ENCODE results near the gene SLC25A46. TPM values are rescaled to one million over a fixed set of nuclear protein-coding genes. Genes with fewer than 3 reads are reported as not detected.

The SLC25A46 gene
- total RNA-seq, 1 experiment from 2014 or later = 121 TPM

- Histone ChIP-seq H3K79me2 (ENCODE audit: low read length) (peaks cover 42% of the 10 kb centered on the region), H4K20me1 (ENCODE audit: insufficient read depth, low read depth, low read length) (no peaks in the 10 kb centered on the region), H3K27ac (ENCODE audit: low read length) (no peak overlapping the region), H3K4me1 (ENCODE audit: low read length) (peaks cover 44% of the 10 kb centered on the region), H3K9me2 (replicated peaks; ENCODE audit: insufficient read depth, low read length) (no peaks in the 10 kb centered on the region), H3K36me3 (ENCODE audit: insufficient read depth, low read length) (peaks cover 5% of the 10 kb centered on the region; the same call in 1 of the 2 replicates), H3K4me2 (ENCODE audit: low read depth, low read length, poor library complexity, severe bottlenecking) (peak overlapping the region; percentile 99), H3K9me3 (ENCODE audit: low read length) (no peaks in the 10 kb centered on the region), H2AFZ (ENCODE audit: low read length) (peak overlapping the region; percentile 89), H3K4me3 (ENCODE audit: low read length) (peak overlapping the region; percentile 99), H3K9ac (ENCODE audit: low read length) (peak overlapping the region; percentile 98), H3K27me3 (ENCODE audit: low read length) (no peaks in the 10 kb centered on the region)
- DNase-seq = no peak
Observed at GRCh38 chr5:110738503-110738811, 350 bp upstream of the SLC25A46 start.

- DNase-seq = peak; percentile 75
- Histone ChIP-seq H3K79me2 (ENCODE audit: low read length) (peaks cover 23% of the 10 kb centered on the region), H3K9me3 (ENCODE audit: low read length) (no peaks in the 10 kb centered on the region), H3K9me2 (replicated peaks; ENCODE audit: insufficient read depth, low read length) (no peaks in the 10 kb centered on the region), H3K27me3 (ENCODE audit: low read length) (no peaks in the 10 kb centered on the region), H3K4me1 (ENCODE audit: low read length) (peaks cover 29% of the 10 kb centered on the region), H3K4me3 (ENCODE audit: low read length) (peak overlapping the region; percentile 19; the same call in 1 of the 2 replicates), H3K36me3 (ENCODE audit: insufficient read depth, low read length) (peaks cover 36% of the 10 kb centered on the region; the same call in 1 of the 2 replicates), H4K20me1 (ENCODE audit: insufficient read depth, low read depth, low read length) (no peaks in the 10 kb centered on the region), H3K9ac (ENCODE audit: low read length) (peak overlapping the region; percentile 40), H2AFZ (ENCODE audit: low read length) (no peak overlapping the region), H3K27ac (ENCODE audit: low read length) (peak overlapping the region; percentile 80), H3K4me2 (ENCODE audit: low read depth, low read length, poor library complexity, severe bottlenecking) (peak overlapping the region; percentile 67)
Observed at GRCh38 chr5:110751902-110752762, 13.3 kb downstream of the SLC25A46 start.

- Histone ChIP-seq H4K20me1 (ENCODE audit: insufficient read depth, low read depth, low read length) (no peaks in the 10 kb centered on the region), H3K4me1 (ENCODE audit: low read length) (peaks cover 29% of the 10 kb centered on the region), H3K9me2 (replicated peaks; ENCODE audit: insufficient read depth, low read length) (no peaks in the 10 kb centered on the region), H3K4me2 (ENCODE audit: low read depth, low read length, poor library complexity, severe bottlenecking) (no peak overlapping the region), H3K36me3 (ENCODE audit: insufficient read depth, low read length) (peaks cover 37% of the 10 kb centered on the region; the same call in 1 of the 2 replicates), H3K27ac (ENCODE audit: low read length) (peak overlapping the region; percentile 80), H3K27me3 (ENCODE audit: low read length) (no peaks in the 10 kb centered on the region), H3K9me3 (ENCODE audit: low read length) (no peaks in the 10 kb centered on the region), H3K79me2 (ENCODE audit: low read length) (peaks cover 23% of the 10 kb centered on the region), H2AFZ (ENCODE audit: low read length) (no peak overlapping the region), H3K4me3 (ENCODE audit: low read length) (no peak overlapping the region), H3K9ac (ENCODE audit: low read length) (no peak overlapping the region)
- no peak for DNase-seq
Observed at GRCh38 chr5:110752953-110753352, 14.1 kb downstream of the SLC25A46 start.

- no peaks in the 10 kb centered on the region for H3K9me3 ChIP-seq (ENCODE audit: low read length)
- H3K9ac ChIP-seq (ENCODE audit: low read length) = no peak overlapping the region
- DNase-seq = no peak
- peaks cover 35% of the 10 kb centered on the region; the same call in 1 of the 2 replicates for H3K36me3 ChIP-seq (ENCODE audit: insufficient read depth, low read length)
- no peaks in the 10 kb centered on the region for H3K27me3 ChIP-seq (ENCODE audit: low read length)
- H3K27ac ChIP-seq (ENCODE audit: low read length) = no peak overlapping the region
- no peaks in the 10 kb centered on the region for H3K9me2 ChIP-seq (replicated peaks; ENCODE audit: insufficient read depth, low read length)
- no peak overlapping the region for H3K4me2 ChIP-seq (ENCODE audit: low read depth, low read length, poor library complexity, severe bottlenecking)
- peaks cover 29% of the 10 kb centered on the region for H3K4me1 ChIP-seq (ENCODE audit: low read length)
- H4K20me1 ChIP-seq (ENCODE audit: insufficient read depth, low read depth, low read length) = no peaks in the 10 kb centered on the region
- no peak overlapping the region for H2AFZ ChIP-seq (ENCODE audit: low read length)
- H3K4me3 ChIP-seq (ENCODE audit: low read length) = no peak overlapping the region
- peaks cover 21% of the 10 kb centered on the region for H3K79me2 ChIP-seq (ENCODE audit: low read length)
Observed at GRCh38 chr5:110753600-110753999, 14.8 kb downstream of the SLC25A46 start.

- Histone ChIP-seq H3K36me3 (ENCODE audit: insufficient read depth, low read length) (peaks cover 30% of the 10 kb centered on the region; the same call in 1 of the 2 replicates), H3K9me2 (replicated peaks; ENCODE audit: insufficient read depth, low read length) (no peaks in the 10 kb centered on the region), H2AFZ (ENCODE audit: low read length) (no peak overlapping the region), H3K27ac (ENCODE audit: low read length) (no peak overlapping the region), H4K20me1 (ENCODE audit: insufficient read depth, low read depth, low read length) (no peaks in the 10 kb centered on the region), H3K9ac (ENCODE audit: low read length) (no peak overlapping the region), H3K79me2 (ENCODE audit: low read length) (peaks cover 18% of the 10 kb centered on the region), H3K4me3 (ENCODE audit: low read length) (no peak overlapping the region), H3K4me1 (ENCODE audit: low read length) (peaks cover 29% of the 10 kb centered on the region), H3K27me3 (ENCODE audit: low read length) (no peaks in the 10 kb centered on the region), H3K9me3 (ENCODE audit: low read length) (no peaks in the 10 kb centered on the region), H3K4me2 (ENCODE audit: low read depth, low read length, poor library complexity, severe bottlenecking) (no peak overlapping the region)
- DNase-seq = no peak
Observed at GRCh38 chr5:110754181-110754580, 15.4 kb downstream of the SLC25A46 start.

- Histone ChIP-seq H3K36me3 (ENCODE audit: insufficient read depth, low read length) (peaks cover 29% of the 10 kb centered on the region), H3K4me1 (ENCODE audit: low read length) (peaks cover 5% of the 10 kb centered on the region), H3K27me3 (ENCODE audit: low read length) (no peaks in the 10 kb centered on the region), H3K79me2 (ENCODE audit: low read length) (peaks cover 4% of the 10 kb centered on the region; the same call in 1 of the 2 replicates), H3K9me2 (replicated peaks; ENCODE audit: insufficient read depth, low read length) (no peaks in the 10 kb centered on the region), H3K27ac (ENCODE audit: low read length) (no peak overlapping the region), H3K9ac (ENCODE audit: low read length) (no peak overlapping the region), H3K4me3 (ENCODE audit: low read length) (no peak overlapping the region), H3K4me2 (ENCODE audit: low read depth, low read length, poor library complexity, severe bottlenecking) (no peak overlapping the region), H2AFZ (ENCODE audit: low read length) (no peak overlapping the region), H3K9me3 (ENCODE audit: low read length) (no peaks in the 10 kb centered on the region), H4K20me1 (ENCODE audit: insufficient read depth, low read depth, low read length) (no peaks in the 10 kb centered on the region)
- peak; percentile 83 for DNase-seq
Observed at GRCh38 chr5:110757118-110757729, 18.4 kb downstream of the SLC25A46 start.

GRCh38 chr5:110760158-110760557, 21.4 kb downstream of the SLC25A46 start:
- no peaks in the 10 kb centered on the region for H3K4me1 ChIP-seq (ENCODE audit: low read length)
- no peak overlapping the region for H3K27ac ChIP-seq (ENCODE audit: low read length)
- no peak overlapping the region for H3K4me3 ChIP-seq (ENCODE audit: low read length)
- H3K4me2 ChIP-seq (ENCODE audit: low read depth, low read length, poor library complexity, severe bottlenecking) = no peak overlapping the region
- H3K36me3 ChIP-seq (ENCODE audit: insufficient read depth, low read length) = peaks cover 29% of the 10 kb centered on the region
- H3K27me3 ChIP-seq (ENCODE audit: low read length) = no peaks in the 10 kb centered on the region
- H3K9ac ChIP-seq (ENCODE audit: low read length) = no peak overlapping the region
- no peak for DNase-seq
- H2AFZ ChIP-seq (ENCODE audit: low read length) = no peak overlapping the region
- no peaks in the 10 kb centered on the region for H3K9me3 ChIP-seq (ENCODE audit: low read length)
- H3K9me2 ChIP-seq (replicated peaks; ENCODE audit: insufficient read depth, low read length) = no peaks in the 10 kb centered on the region
- no peaks in the 10 kb centered on the region for H3K79me2 ChIP-seq (ENCODE audit: low read length)
- no peaks in the 10 kb centered on the region for H4K20me1 ChIP-seq (ENCODE audit: insufficient read depth, low read depth, low read length)

- no peaks in the 10 kb centered on the region for H3K9me3 ChIP-seq (ENCODE audit: low read length)
- H3K36me3 ChIP-seq (ENCODE audit: insufficient read depth, low read length) = no peaks in the 10 kb centered on the region
- H3K4me2 ChIP-seq (ENCODE audit: low read depth, low read length, poor library complexity, severe bottlenecking) = no peak overlapping the region
- H3K4me3 ChIP-seq (ENCODE audit: low read length) = no peak overlapping the region
- no peak for DNase-seq
- no peaks in the 10 kb centered on the region for H3K9me2 ChIP-seq (replicated peaks; ENCODE audit: insufficient read depth, low read length)
- H3K4me1 ChIP-seq (ENCODE audit: low read length) = no peaks in the 10 kb centered on the region
- no peak overlapping the region for H2AFZ ChIP-seq (ENCODE audit: low read length)
- H4K20me1 ChIP-seq (ENCODE audit: insufficient read depth, low read depth, low read length) = no peaks in the 10 kb centered on the region
- H3K27me3 ChIP-seq (ENCODE audit: low read length) = no peaks in the 10 kb centered on the region
- no peak overlapping the region for H3K27ac ChIP-seq (ENCODE audit: low read length)
- H3K9ac ChIP-seq (ENCODE audit: low read length) = no peak overlapping the region
- H3K79me2 ChIP-seq (ENCODE audit: low read length) = no peaks in the 10 kb centered on the region
Observed at GRCh38 chr5:110768138-110768860, 29.5 kb downstream of the SLC25A46 start.

All from Karpas-422 (cell line).